MM.1S (cell line): Measurements from ENCODE around the gene FOXP4.

Source experiments
- EZH2phosphoT487 ChIP-seq: fragments of 300-600 bp; sonication (generic); IDR thresholded peaks from 2 replicates; pipeline ENCODE4 v1.6.1; 2018; ENCODE audit warnings: antibody characterized with exemption, low read length
- TF ChIP-seq, protein P1 (sequence below): fragments of 300-600 bp; sonication (generic); IDR thresholded peaks from 2 replicates; pipeline ENCODE4 v1.5.1; 2016; ENCODE audit warnings: antibody characterized with exemption, low read length, mixed read lengths

DNA sequence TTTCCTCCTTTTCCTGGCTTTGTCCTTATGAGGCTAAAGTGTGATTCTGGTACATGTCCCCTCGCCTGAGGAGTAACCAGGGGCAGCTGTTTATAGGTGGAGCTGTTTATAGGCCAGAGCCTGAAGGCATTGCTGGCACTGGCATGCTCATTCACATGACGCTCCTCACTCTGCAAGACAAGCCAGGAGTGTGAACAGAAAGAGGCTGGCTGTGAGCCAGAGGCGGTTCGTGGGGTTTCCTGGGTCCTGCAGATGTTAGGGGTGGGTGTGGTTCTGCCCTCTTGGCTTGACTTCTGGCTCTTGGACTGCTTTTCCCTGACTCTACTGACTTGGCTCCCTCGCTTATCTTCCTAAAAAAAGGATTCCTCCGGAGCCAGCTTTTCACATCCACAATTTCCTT is 79.3 kb downstream of the FOXP4 start:
- TF ChIP-seq EZH2phosphoT487 = no peak
- TF ChIP-seq, protein P1, sequence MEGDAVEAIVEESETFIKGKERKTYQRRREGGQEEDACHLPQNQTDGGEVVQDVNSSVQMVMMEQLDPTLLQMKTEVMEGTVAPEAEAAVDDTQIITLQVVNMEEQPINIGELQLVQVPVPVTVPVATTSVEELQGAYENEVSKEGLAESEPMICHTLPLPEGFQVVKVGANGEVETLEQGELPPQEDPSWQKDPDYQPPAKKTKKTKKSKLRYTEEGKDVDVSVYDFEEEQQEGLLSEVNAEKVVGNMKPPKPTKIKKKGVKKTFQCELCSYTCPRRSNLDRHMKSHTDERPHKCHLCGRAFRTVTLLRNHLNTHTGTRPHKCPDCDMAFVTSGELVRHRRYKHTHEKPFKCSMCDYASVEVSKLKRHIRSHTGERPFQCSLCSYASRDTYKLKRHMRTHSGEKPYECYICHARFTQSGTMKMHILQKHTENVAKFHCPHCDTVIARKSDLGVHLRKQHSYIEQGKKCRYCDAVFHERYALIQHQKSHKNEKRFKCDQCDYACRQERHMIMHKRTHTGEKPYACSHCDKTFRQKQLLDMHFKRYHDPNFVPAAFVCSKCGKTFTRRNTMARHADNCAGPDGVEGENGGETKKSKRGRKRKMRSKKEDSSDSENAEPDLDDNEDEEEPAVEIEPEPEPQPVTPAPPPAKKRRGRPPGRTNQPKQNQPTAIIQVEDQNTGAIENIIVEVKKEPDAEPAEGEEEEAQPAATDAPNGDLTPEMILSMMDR = no peak
